Prostate gland (tissue), 2 donors: Measurements from ENCODE around the gene INSM2.

Source experiments
- CTCF ChIP-seq, 4 experiments: fragments of 200-600 bp in 2 of 4; fragments of 450-650 bp in 2 of 4; sonication (generic) in 2 of 4; IDR thresholded peaks; 1 replicate in 3 of 4; 2 replicates in 1 of 4; pipeline ENCODE4 v1.5.1; 2016 to 2019; ENCODE audit warnings: antibody characterized with exemption in 4 of 4, mild to moderate bottlenecking in 2 of 4, moderate library complexity in 2 of 4
- POLR2AphosphoS5 ChIP-seq: sonication (generic); formaldehyde crosslinking; IDR thresholded peaks from one replicate; pipeline ENCODE4 v1.6.1; 2017; ENCODE audit warnings: antibody characterized with exemption

GRCh38 chr14:35515916-35516315, 18.0 kb upstream of the INSM2 start:
- no peak for TF ChIP-seq CTCF (IDR thresholded peaks at IDR 0.05)
- no peak for TF ChIP-seq POLR2AphosphoS5
